Stimulated activated CD4-positive, alpha-beta T cell treated with anti-CD3 and anti-CD28 coated beads, Interleukin-4, amount 100 ng/mL, for 1 hour (primary cell): ENCODE data around the gene CALR.
A peak's percentile ranks its signal among the peaks of the same experiment; 100 is the strongest.

Source experiments
- DNase-seq: peaks from one replicate; pipeline ENCODE4 v3.0.0-alpha.2; 2020

Gene CALR

DNA sequence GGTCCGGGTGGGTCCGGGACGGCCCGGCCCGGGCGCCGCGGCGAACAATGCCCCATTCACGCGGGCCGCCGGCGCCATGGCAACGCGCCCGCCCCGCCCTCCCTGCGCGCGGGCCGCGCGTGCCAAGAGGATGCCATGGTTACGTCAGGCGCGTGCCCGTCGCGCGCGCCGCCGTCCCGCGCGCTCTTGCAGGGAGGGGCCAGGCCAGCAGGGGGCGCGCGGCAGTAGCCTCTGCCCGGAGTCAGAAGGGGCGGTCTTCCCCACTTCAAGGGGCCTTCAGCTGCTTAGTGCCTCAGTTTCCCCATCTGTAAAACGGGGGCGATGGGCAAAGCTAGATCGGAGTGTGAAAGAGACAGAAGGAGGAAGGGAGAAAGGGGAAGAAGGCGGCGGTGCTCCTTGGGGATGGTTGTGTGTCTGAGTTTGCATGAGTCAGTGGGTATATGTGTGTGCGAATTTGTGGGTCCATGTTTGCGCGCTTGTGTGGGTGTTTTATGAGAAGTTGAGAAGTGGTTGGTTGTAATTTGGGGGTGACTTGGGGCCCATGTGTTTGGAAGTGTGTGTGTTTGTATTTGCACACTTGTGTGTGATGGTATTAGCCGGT is 45.2 kb downstream of the CALR start:
- DNase-seq, result peak; percentile 83

DNA sequence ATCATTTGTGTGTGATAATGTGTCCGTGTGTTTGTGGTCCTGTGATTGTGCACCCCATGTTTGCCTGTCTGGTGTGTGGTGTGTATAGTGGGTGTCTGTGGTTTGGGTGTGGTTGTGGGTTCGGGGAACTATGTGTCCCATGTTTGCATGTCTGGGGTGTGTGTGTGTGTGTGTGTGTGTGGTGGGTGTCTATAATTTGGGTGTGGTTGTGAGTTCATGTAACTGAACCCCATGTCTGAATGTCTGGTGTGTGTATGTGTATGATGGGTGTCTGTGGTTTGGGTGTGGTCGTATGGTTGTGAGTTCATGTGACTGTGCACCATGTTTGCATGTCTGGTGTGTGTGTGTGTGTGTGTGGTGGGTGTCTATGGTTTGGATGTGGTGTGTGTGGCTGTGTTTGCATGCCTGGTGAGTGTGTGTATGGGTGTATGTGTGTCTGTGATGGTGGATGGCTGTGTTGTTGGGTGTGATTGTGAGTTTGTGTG is 45.8 kb downstream of the CALR start:
- no peak for DNase-seq

DNA sequence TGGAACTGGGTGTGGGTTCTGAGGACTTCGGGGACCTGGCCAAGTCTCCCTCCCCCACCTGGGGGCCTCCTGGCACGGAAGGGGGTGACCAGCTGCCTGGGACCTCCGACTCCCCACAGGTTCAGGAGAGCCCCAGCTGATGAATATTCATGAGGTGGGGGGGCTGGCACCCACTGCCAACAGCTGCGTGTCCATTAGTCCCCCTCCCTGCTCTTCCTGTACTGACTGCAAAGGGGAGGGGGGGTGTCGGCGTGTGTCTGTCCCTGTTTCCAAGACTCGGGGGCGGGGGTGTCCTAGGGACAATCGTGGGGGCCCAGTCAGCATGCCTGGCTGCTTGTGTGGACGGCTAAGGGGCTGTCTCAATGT is 46.3 kb downstream of the CALR start:
- no peak for DNase-seq

DNA sequence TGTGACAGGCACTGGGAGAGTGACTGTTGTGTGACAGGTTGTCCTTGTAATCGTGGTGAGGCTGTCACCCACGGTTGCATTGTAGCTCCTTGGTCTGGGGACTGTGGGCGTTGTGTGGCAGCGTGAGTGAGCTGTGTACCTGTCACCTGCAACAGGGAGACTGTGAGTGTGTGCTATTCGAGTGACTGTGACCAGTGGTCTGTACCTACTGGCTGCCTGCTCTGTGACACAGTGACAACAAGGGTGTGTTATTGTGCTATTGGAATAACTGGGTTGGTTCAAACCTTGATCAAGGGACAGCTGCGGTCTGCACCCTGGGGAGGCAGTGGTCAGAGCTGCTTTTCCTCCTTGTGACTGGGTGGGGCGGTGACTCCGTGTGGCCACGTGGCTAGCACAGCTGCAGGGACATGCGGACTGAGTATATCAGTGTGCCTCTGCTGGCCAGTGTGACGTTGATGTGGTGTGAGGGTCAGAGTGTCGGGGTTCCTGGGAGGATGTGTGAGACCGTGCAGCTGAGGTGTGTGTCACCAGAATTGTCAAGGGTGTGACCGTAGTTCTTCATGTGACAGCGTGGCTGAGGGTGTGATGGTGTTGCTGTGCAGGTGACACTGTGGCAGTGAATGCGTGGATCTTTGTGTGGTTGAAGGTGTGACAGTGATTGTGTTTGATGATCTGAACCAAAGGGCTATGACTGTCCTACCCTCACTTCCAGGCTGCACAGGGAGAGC is 46.8 kb downstream of the CALR start:
- DNase-seq, result no peak

DNA sequence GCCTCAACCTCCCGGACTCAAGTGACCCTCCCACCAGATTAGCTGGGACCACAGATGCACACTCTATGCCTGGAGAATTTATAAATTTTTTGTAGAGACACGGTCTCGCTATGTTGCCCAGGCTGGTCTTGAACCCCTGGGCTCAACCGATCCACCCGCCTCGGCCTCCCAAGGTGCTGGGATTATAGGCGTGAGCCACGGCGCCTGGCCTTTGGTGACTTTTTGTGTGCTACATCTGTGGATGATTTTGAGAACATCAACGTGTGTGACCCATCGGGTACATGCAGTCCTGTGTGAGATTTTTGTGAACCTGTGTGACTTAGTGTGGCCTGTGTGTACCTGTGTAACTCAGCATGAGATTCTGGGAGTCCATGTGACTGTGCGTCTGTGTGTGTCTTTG is 48.3 kb downstream of the CALR start:
- DNase-seq, result no peak

DNA sequence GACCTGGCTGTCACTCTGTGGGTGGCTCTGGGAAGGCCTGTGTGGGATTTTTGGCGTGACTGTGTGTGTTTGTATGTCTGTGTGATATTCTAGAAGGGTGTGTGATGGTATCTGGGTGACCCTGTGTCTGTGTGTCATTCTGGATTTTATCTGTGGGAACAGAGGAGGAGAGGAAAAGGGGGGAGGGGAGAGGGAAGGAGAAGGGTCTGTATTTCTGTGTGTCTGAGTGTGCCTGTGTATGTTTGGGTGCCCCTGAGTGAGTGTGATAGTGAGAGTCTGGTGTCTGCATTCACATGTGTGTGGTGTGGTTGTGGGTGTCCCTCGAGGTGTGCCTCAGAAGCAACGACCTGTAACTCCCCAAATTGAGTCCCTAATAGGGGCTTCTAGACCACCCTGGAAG is 48.8 kb downstream of the CALR start:
- DNase-seq, result no peak

DNA sequence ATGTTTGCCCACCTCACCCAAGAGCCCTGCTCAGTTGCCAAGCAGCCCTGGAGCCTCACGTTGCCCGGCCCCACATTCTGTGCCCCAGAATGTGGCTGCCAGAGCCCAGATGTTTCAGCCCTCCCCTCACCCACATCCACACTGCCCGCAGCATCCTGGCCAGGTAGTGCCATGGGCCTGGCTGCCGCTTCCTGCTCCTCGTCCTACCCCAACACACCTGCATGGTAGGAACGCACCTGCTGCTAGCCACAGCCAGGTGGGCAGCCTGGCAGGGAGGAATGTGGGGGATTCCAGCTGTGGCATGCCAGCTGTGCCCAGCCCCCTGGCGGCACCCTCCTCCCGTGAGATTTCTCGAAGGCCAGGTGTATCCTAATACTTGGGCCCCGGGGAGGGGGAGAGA is 49.4 kb downstream of the CALR start:
- DNase-seq, result no peak

DNA sequence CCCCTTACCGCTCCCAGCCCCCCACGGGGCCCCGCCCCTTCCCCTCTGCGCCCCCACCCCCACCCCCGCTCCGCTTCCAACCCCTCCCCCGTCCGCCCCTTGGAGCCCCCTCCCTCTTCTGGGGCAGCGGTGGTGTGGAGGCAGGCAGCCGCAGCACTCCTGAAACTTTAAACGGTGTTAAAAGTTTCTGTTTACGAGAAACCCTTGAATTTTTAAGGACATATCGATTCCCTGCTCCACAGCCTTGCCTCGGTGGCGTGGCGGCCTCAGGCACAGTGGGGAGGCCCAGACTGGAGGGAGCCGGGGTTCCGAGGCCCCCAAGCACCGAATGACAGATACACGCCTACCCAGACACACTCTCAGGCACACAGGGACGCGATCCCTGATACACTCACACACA is 52.0 kb downstream of the CALR start:
- no peak for DNase-seq

DNA sequence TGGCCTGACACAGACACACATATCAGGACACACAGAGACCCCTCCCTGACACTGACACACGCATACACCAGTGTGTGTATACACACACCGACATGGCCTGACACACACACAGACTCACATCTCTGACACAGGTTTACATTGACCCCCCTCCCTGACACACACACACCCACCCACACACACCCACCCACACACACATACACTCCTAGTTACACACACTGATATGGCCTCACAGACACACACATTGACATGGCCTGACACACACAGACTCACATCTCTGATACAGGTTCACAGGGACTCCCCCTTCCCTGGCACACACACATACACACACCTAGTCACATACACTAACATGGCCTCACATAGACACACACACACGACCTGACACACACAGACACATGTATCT is 52.4 kb downstream of the CALR start:
- DNase-seq, result no peak

DNA sequence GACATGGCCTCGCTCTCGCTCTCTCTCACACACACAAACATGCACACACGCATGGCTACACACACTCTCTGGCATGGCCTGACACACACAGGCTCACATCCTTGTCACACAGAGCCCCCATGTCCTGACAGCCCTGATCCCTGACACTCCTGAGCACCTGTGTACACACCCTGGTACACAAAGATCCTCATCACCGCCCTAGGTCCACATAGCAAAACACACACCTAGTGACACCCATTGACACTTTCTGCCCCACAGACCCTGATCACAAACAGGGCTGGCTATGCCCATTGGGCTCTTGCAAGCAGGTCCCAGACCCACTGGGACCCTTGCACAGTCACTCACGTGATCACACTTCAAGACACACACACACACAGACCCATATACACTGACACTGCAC is 52.9 kb downstream of the CALR start:
- no peak for DNase-seq

DNA sequence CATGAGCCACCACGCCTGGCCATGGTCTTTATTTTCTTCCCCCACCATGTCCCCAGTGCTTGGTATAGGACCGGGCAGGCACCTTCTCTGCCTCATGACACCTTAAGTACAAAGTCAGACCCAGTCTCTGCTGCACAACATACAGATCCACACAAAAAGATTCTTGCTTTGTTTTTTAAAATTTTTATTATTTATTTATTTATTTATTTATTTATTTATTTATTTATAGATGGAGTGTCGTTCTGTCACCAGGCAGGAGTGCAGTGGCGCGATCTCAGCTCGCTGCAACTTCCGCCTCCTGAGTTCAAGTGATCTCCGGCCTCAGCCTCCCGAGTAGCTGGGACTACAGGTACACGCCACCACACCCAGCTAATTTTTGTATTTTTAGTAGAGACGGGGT is 54.3 kb downstream of the CALR start:
- no peak for DNase-seq

DNA sequence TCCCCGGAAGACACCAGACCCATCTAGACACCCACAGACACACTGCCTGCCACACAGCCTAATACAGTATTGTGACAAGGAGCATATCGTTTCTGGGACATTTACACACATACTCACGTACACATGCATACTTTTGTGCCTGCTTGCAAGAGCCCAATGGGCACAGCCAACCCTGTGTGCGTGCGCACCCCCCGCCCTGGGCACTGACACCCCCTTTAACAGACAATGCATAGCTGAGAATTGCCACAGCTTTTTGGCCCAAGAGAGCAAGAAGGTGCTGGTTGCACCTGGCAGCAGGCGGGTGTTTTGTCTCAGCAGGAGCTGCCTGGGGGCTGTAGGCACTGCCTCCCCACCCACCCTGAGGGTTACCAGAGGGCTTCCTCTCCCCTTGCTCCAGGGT is 55.2 kb downstream of the CALR start:
- no peak for DNase-seq
